IMR-90 (cell line): Measurements from ENCODE around the gene NLGN1. TPM values are rescaled to one million over a fixed set of nuclear protein-coding genes. Genes with fewer than 3 reads are reported as not detected.

Experiments
- ATAC-seq: fragments of 200-7000 bp; cut with Tn5 transposase; 2 replicates; pipeline ENCODE4 v1.9.1; 2020; ENCODE audit warnings: low read depth, mild to moderate bottlenecking, moderate library complexity
- BruUV-seq: library from RNA; stranded (reverse); fragments of 400-500 nt; replicated peaks from 2 replicates; lab custom pipeline; 2021; lab: Mats Ljungman, UMichigan
- CTCF ChIA-PET: fragments of 300-600 bp; formaldehyde crosslinking; extraction: SDS; loops from one replicate; lab custom pipeline; 2021; ENCODE audit warnings: antibody characterized with exemption; lab: Yijun Ruan, JAX
- POLR2A ChIA-PET: fragments of 300-600 bp; sonication (Branson Sonifier 250); formaldehyde crosslinking; loops from one replicate; lab custom pipeline; 2022; ENCODE audit warnings: antibody characterized with exemption; ENCODE audit not compliant: unreplicated experiment; lab: Charles Lee
- DNase-seq: peaks from one replicate; pipeline ENCODE4 v3.0.0; 2013
- H2AFZ ChIP-seq: replicated peaks from 2 replicates; pipeline ENCODE3; 2013; ENCODE audit warnings: low read length, mild to moderate bottlenecking; ENCODE audit not compliant: poor library complexity
- H2AK5ac ChIP-seq: 2 replicates; pipeline ENCODE4 v1.6.1; 2013; ENCODE audit warnings: low read depth, low read length, inconsistent platforms
- H2AK9ac ChIP-seq: replicated peaks from 2 replicates; pipeline ENCODE3; 2013; ENCODE audit warnings: mild to moderate bottlenecking, low read depth, low read length, moderate library complexity; ENCODE audit not compliant: poor library complexity
- H2BK120ac ChIP-seq: 2 replicates; pipeline ENCODE4 v1.6.1; 2013; ENCODE audit warnings: low read depth, low read length, inconsistent platforms
- H2BK15ac ChIP-seq: 3 replicates; pipeline ENCODE4 v1.6.1; 2013; ENCODE audit warnings: low read depth, low read length, inconsistent platforms
- H2BK20ac ChIP-seq: 2 replicates; pipeline ENCODE4 v1.6.1; 2013; ENCODE audit warnings: low read depth, mild to moderate bottlenecking, inconsistent platforms, low read length, moderate library complexity
- H2BK5ac ChIP-seq: 2 replicates; pipeline ENCODE4 v1.6.1; 2013; ENCODE audit warnings: mild to moderate bottlenecking, low read depth, low read length, inconsistent platforms; ENCODE audit not compliant: poor library complexity, severe bottlenecking
- H3K14ac ChIP-seq: replicated peaks from 2 replicates; pipeline ENCODE4 v1.6.1; 2013; ENCODE audit warnings: low read depth, low read length, inconsistent platforms
- H3K18ac ChIP-seq: 2 replicates; pipeline ENCODE4 v1.6.1; 2013; ENCODE audit warnings: low read depth, low read length, control low read depth
- H3K23ac ChIP-seq: 2 replicates; pipeline ENCODE4 v1.6.1; 2013; ENCODE audit warnings: low read depth, low read length, inconsistent platforms
- H3K27ac ChIP-seq: 2 replicates; pipeline ENCODE4 v1.5.1; 2013; ENCODE audit warnings: mild to moderate bottlenecking, control low read depth, low read length; ENCODE audit not compliant: insufficient read depth
- H3K27me3 ChIP-seq: 2 replicates; pipeline ENCODE4 v1.6.1; 2013; ENCODE audit warnings: low read length; ENCODE audit not compliant: control insufficient read depth, insufficient read depth
- H3K36me3 ChIP-seq: 2 replicates; pipeline ENCODE4 v1.6.1; 2013; ENCODE audit warnings: low read length, mixed read lengths; ENCODE audit not compliant: control insufficient read depth, insufficient read depth
- H3K4ac ChIP-seq: 2 replicates; pipeline ENCODE4 v1.6.1; 2013; ENCODE audit warnings: low read depth, low read length, inconsistent platforms
- H3K4me1 ChIP-seq: 2 replicates; pipeline ENCODE4 v1.6.1; 2013; ENCODE audit warnings: low read length, mixed read lengths; ENCODE audit not compliant: control insufficient read depth, insufficient read depth
- H3K4me2 ChIP-seq: 2 replicates; pipeline ENCODE4 v1.6.1; 2013; ENCODE audit warnings: low read depth, mild to moderate bottlenecking, control low read depth, low read length, moderate library complexity
- H3K4me3 ChIP-seq: 2 replicates; pipeline ENCODE4 v1.5.1; 2013; ENCODE audit warnings: low read depth, mild to moderate bottlenecking, control low read depth, low read length, moderate library complexity; ENCODE audit not compliant: insufficient read depth
- H3K56ac ChIP-seq: 2 replicates; pipeline ENCODE4 v1.6.1; 2013; ENCODE audit warnings: low read length, inconsistent platforms; ENCODE audit not compliant: insufficient read depth; ENCODE audit errors: extremely low read depth
- H3K79me1 ChIP-seq, 2 experiments: 2 replicates each; pipeline ENCODE4 v1.6.1; 2013; ENCODE audit warnings: low read length in 2 of 2, inconsistent platforms in 1 of 2, low read depth in 1 of 2
- H3K9ac ChIP-seq: 2 replicates; pipeline ENCODE4 v1.6.1; 2013; ENCODE audit warnings: low read depth, low read length, control low read depth
- H3K9me1 ChIP-seq: 2 replicates; pipeline ENCODE4 v1.6.1; 2013; ENCODE audit warnings: low read length, inconsistent platforms; ENCODE audit not compliant: insufficient read depth
- H3K9me3 ChIP-seq: 2 replicates; pipeline ENCODE4 v1.6.1; 2013; ENCODE audit warnings: low read length; ENCODE audit not compliant: control insufficient read depth, insufficient read depth
- H4K20me1 ChIP-seq: 2 replicates; pipeline ENCODE4 v1.6.1; 2013; ENCODE audit warnings: low read length, inconsistent platforms; ENCODE audit not compliant: insufficient read depth
- H4K5ac ChIP-seq: 2 replicates; pipeline ENCODE4 v1.6.1; 2013; ENCODE audit warnings: mild to moderate bottlenecking, low read depth, low read length, control low read depth
- H4K8ac ChIP-seq, 2 experiments: 2 replicates each; pipeline ENCODE4 v1.6.1; 2013; ENCODE audit warnings: low read depth in 2 of 2, low read length in 2 of 2, control low read depth in 1 of 2, inconsistent platforms in 1 of 2
- H4K91ac ChIP-seq: 2 replicates; pipeline ENCODE4 v1.6.1; 2013; ENCODE audit warnings: low read depth, low read length, inconsistent platforms; ENCODE audit not compliant: insufficient read depth
- BHLHE40 ChIP-seq: fragments of 150-350 bp; IDR thresholded peaks from 2 replicates; pipeline ENCODE4 v1.6.1; 2016; ENCODE audit warnings: mild to moderate bottlenecking, low read depth, low read length
- CEBPB ChIP-seq: IDR thresholded peaks from 2 replicates; pipeline ENCODE4 v1.6.1; 2012; ENCODE audit warnings: low read depth, low read length, improper control_type of control experiment
- CHD1 ChIP-seq: IDR thresholded peaks from 2 replicates; pipeline ENCODE4 v1.6.1; 2012; ENCODE audit warnings: low read depth, low read length, improper control_type of control experiment
- CTCF ChIP-seq: conservative IDR thresholded peaks from 2 replicates; pipeline ENCODE4 v1.5.1; 2012; ENCODE audit warnings: mild to moderate bottlenecking, low read depth, low read length, improper control_type of control experiment
- ELK1 ChIP-seq: fragments of 150-350 bp; IDR thresholded peaks from 2 replicates; pipeline ENCODE4 v1.6.1; 2016; ENCODE audit warnings: low read depth, mild to moderate bottlenecking, low read length, moderate library complexity, borderline replicate concordance
- FOS ChIP-seq: fragments of 150-350 bp; IDR thresholded peaks from 2 replicates; pipeline ENCODE4 v1.6.1; 2016; ENCODE audit warnings: low read depth, low read length
- MAFK ChIP-seq: IDR thresholded peaks from 2 replicates; pipeline ENCODE4 v1.6.1; 2012; ENCODE audit warnings: low read depth, low read length, improper control_type of control experiment
- MAZ ChIP-seq: IDR thresholded peaks from 2 replicates; pipeline ENCODE4 v1.6.1; 2012; ENCODE audit warnings: low read depth, mild to moderate bottlenecking, low read length, improper control_type of control experiment, moderate library complexity, borderline replicate concordance
- MXI1 ChIP-seq: IDR thresholded peaks from 2 replicates; pipeline ENCODE4 v1.6.1; 2012; ENCODE audit warnings: low read depth, mild to moderate bottlenecking, low read length, moderate library complexity, borderline replicate concordance
- NFE2L2 ChIP-seq: fragments of 150-350 bp; IDR thresholded peaks from 2 replicates; pipeline ENCODE4 v1.6.1; 2016; ENCODE audit warnings: low read depth, mild to moderate bottlenecking, low read length
- POLR2A ChIP-seq: IDR thresholded peaks from 2 replicates; pipeline ENCODE4 v1.6.1; 2012; ENCODE audit warnings: mild to moderate bottlenecking, low read depth, low read length
- RAD21 ChIP-seq: IDR thresholded peaks from 2 replicates; pipeline ENCODE4 v1.6.1; 2012; ENCODE audit warnings: low read length, improper control_type of control experiment
- RCOR1 ChIP-seq: IDR thresholded peaks from 2 replicates; pipeline ENCODE4 v1.6.1; 2012; ENCODE audit warnings: mild to moderate bottlenecking, low read length, improper control_type of control experiment; ENCODE audit not compliant: insufficient replicate concordance
- RFX5 ChIP-seq: IDR thresholded peaks from 2 replicates; pipeline ENCODE4 v1.8.0; 2012; ENCODE audit warnings: low read depth, mild to moderate bottlenecking, low read length, moderate library complexity
- SMC3 ChIP-seq: fragments of 150-350 bp; IDR thresholded peaks from 2 replicates; pipeline ENCODE4 v1.6.1; 2016; ENCODE audit warnings: low read depth, mild to moderate bottlenecking, antibody characterized with exemption, low read length, moderate library complexity
- USF2 ChIP-seq: fragments of 150-350 bp; IDR thresholded peaks from 2 replicates; pipeline ENCODE4 v1.6.1; 2017; ENCODE audit warnings: mild to moderate bottlenecking, antibody characterized with exemption, low read length, low read depth
- dilution Hi-C: fragments of 300-500 bp; cut with HindIII; formaldehyde crosslinking; loops from one replicate; pipeline ENCODE4 v1.14.3; 2018; ENCODE audit warnings: low sequenced_read_pairs; ENCODE audit not compliant: unreplicated experiment
- in situ Hi-C: fragments of 300-500 bp; cut with MboI; formaldehyde crosslinking; loops from 3 replicates; pipeline ENCODE4 v1.14.3; 2019; ENCODE audit warnings: low sequenced_read_pairs, inconsistent platforms, mixed read lengths
- intact Hi-C: fragments of 100-400 bp; cut with micrococcal nuclease; formaldehyde crosslinking; loops from 2 replicates; pipeline ENCODE4 v1.10.0; 2022
- polyA plus RNA-seq, 3 experiments: library from polyadenylated mRNA; depleted of rRNA; stranded (reverse); fragments of >200 nt; gene quantifications; 2 replicates each; pipeline ENCODE4 v1.2.3, GENCODE V29; 2012; ENCODE audit warnings: low replicate concordance in 1 of 3
- total RNA-seq: library from RNA; depleted of rRNA; stranded (reverse); fragments of >200 nt; gene quantifications from 2 replicates; pipeline ENCODE4 v1.2.3, GENCODE V29; 2012

NLGN1 gene
- total and polyA plus RNA-seq, 2 of the 4 experiments (the other 2 are of a cell fraction), result 1.8 to 12.5 TPM

- DNase-seq, result no peak
- intact Hi-C loops, result no loop called here
- no peak overlapping the region for H3K14ac ChIP-seq
- in situ Hi-C loops, result no loop called here
- H2BK120ac ChIP-seq, result no peak overlapping the region
- no peak overlapping the region for H3K4me3 ChIP-seq
- H3K27me3 ChIP-seq, result no peaks in the 10 kb centered on the region
- H3K18ac ChIP-seq, result no peak overlapping the region
- H4K5ac ChIP-seq, result no peak overlapping the region
- H3K27ac ChIP-seq, result no peak overlapping the region
- TF ChIP-seq NFE2L2 (no peak), ELK1 (no peak), FOS (no peak), CTCF (no peak), MAZ (no peak), BHLHE40 (no peak), RFX5 (no peak), MAFK (no peak), SMC3 (no peak), RAD21 (no peak), RCOR1 (no peak), POLR2A (no peak), MXI1 (no peak), CHD1 (no peak), CEBPB (no peak), USF2 (no peak)
- no peak overlapping the region for H4K91ac ChIP-seq
- no peak overlapping the region for H3K9ac ChIP-seq
- H2BK15ac ChIP-seq, result no peak overlapping the region
- H3K4me2 ChIP-seq, result no peak overlapping the region
- no peak overlapping the region for H2AFZ ChIP-seq
- no TSS peak for BruUV-seq
- H3K9me3 ChIP-seq, result no peaks in the 10 kb centered on the region
- no peak overlapping the region for H3K4ac ChIP-seq
- dilution Hi-C loops, result no loop called here
- H2BK5ac ChIP-seq, result no peak overlapping the region
- H3K56ac ChIP-seq, result no peak overlapping the region
- no peaks in the 10 kb centered on the region for H3K79me1 ChIP-seq
- no peak overlapping the region for H2AK9ac ChIP-seq
- no peaks in the 10 kb centered on the region for H3K4me1 ChIP-seq
- no peak overlapping the region for H2AK5ac ChIP-seq
- H4K20me1 ChIP-seq, result no peaks in the 10 kb centered on the region
- H3K23ac ChIP-seq, result no peak overlapping the region
- no peaks in the 10 kb centered on the region for H3K36me3 ChIP-seq
- H2BK20ac ChIP-seq, result no peak overlapping the region
- POLR2A ChIA-PET, result no interaction called here
- CTCF ChIA-PET, result no interaction called here
- no peak for ATAC-seq
- H4K8ac ChIP-seq, result no peak overlapping the region
- no peaks in the 10 kb centered on the region for H3K9me1 ChIP-seq
Measured at GRCh38 chr3:173615661-173616060, 218.1 kb downstream of the NLGN1 start.
